ENCODE data around the gene CD200.
A peak's percentile ranks its signal among the peaks of the same experiment; 100 is the strongest.

Gene CD200

DNA sequence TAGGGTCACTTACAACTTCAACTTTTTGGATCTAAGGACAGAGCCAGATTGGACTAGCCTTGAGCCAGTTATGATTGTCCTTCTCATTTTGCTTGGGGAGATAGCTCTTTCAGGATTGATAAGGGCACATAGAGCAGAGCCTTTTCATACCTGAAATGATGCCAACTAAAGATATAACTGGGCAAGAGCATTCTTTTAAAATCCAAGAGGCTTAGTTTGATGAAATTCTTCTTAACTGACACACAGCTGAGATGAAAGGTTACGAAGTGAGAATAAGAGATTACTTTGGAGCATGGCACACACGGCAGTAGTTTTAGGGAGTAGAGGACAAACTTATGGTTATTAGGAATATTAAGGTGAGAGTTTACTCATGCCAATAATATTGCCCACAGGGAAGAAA lies 12.7 kb downstream of the CD200 start:
- TF ChIP-seq, protein P1, sequence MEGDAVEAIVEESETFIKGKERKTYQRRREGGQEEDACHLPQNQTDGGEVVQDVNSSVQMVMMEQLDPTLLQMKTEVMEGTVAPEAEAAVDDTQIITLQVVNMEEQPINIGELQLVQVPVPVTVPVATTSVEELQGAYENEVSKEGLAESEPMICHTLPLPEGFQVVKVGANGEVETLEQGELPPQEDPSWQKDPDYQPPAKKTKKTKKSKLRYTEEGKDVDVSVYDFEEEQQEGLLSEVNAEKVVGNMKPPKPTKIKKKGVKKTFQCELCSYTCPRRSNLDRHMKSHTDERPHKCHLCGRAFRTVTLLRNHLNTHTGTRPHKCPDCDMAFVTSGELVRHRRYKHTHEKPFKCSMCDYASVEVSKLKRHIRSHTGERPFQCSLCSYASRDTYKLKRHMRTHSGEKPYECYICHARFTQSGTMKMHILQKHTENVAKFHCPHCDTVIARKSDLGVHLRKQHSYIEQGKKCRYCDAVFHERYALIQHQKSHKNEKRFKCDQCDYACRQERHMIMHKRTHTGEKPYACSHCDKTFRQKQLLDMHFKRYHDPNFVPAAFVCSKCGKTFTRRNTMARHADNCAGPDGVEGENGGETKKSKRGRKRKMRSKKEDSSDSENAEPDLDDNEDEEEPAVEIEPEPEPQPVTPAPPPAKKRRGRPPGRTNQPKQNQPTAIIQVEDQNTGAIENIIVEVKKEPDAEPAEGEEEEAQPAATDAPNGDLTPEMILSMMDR (conservative IDR thresholded peaks at IDR 0.05; ENCODE audit: low read length), result no peak
- no peak for TF ChIP-seq EZH2phosphoT487 (IDR thresholded peaks at IDR 0.05; ENCODE audit: borderline replicate concordance)
- Histone ChIP-seq H3K79me2 (ENCODE audit: insufficient read depth, low read length) (peaks cover 24% of the 10 kb centered on the region; the same call in 1 of the 2 replicates), H3K4me1 (ENCODE audit: insufficient read depth, low read length, poor library complexity, severe bottlenecking) (peaks cover 43% of the 10 kb centered on the region)

GRCh38 chr3:112346491-112347122 lies 13.7 kb downstream of the CD200 start:
- H3F3A ChIP-seq (ENCODE audit: low read depth), result no peaks in the 10 kb centered on the region
- H3K4me2 ChIP-seq (ENCODE audit: low read depth, low read length, poor library complexity, severe bottlenecking), result no peak overlapping the region
- no peaks in the 10 kb centered on the region for H3K9me2 ChIP-seq (replicated peaks; ENCODE audit: low read depth, low read length)
- H3K9ac ChIP-seq (ENCODE audit: low read depth, low read length, poor library complexity, severe bottlenecking), result no peak overlapping the region
- H3K4me3 ChIP-seq (ENCODE audit: low read length, poor library complexity, severe bottlenecking), result no peak overlapping the region
- H2AFZ ChIP-seq (ENCODE audit: low read length), result no peak overlapping the region
- TF ChIP-seq, protein P1 (conservative IDR thresholded peaks at IDR 0.05; ENCODE audit: low read length), result no peak
- TF ChIP-seq EZH2phosphoT487 (IDR thresholded peaks at IDR 0.05; ENCODE audit: borderline replicate concordance), result no peak
- peaks cover 29% of the 10 kb centered on the region; the same call in 1 of the 2 replicates for H3K36me3 ChIP-seq (ENCODE audit: insufficient read depth, low read length)
- no peaks in the 10 kb centered on the region for H3K9me3 ChIP-seq (ENCODE audit: insufficient read depth, low read depth, low read length)
- no peaks in the 10 kb centered on the region for H3K27me3 ChIP-seq (ENCODE audit: insufficient read depth, low read length, poor library complexity, severe bottlenecking)
- H3K4me1 ChIP-seq (ENCODE audit: insufficient read depth, low read length, poor library complexity, severe bottlenecking), result peaks cover 49% of the 10 kb centered on the region
- no peaks in the 10 kb centered on the region for H4K20me1 ChIP-seq (ENCODE audit: insufficient read depth, low read length, poor library complexity, severe bottlenecking)
- H3K79me2 ChIP-seq (ENCODE audit: insufficient read depth, low read length), result peaks cover 17% of the 10 kb centered on the region; the same call in 1 of the 2 replicates

More for the DNA sequence above, 12.7 kb downstream of the CD200 start:
- Histone ChIP-seq H3K36me3 (ENCODE audit: insufficient read depth, low read length) (peaks cover 28% of the 10 kb centered on the region; the same call in 1 of the 2 replicates), H3K9me3 (ENCODE audit: insufficient read depth, low read depth, low read length) (no peaks in the 10 kb centered on the region), H4K20me1 (ENCODE audit: insufficient read depth, low read length, poor library complexity, severe bottlenecking) (no peaks in the 10 kb centered on the region), H3K27me3 (ENCODE audit: insufficient read depth, low read length, poor library complexity, severe bottlenecking) (no peaks in the 10 kb centered on the region), H3K9me2 (replicated peaks; ENCODE audit: low read depth, low read length) (no peaks in the 10 kb centered on the region), H3K9ac (ENCODE audit: low read depth, low read length, poor library complexity, severe bottlenecking) (no peak overlapping the region), H3K4me2 (ENCODE audit: low read depth, low read length, poor library complexity, severe bottlenecking) (no peak overlapping the region), H3K4me3 (ENCODE audit: low read length, poor library complexity, severe bottlenecking) (no peak overlapping the region), H2AFZ (ENCODE audit: low read length) (no peak overlapping the region), H3F3A (ENCODE audit: low read depth) (no peaks in the 10 kb centered on the region)

GRCh38 chr3:112348943-112349342 lies 16.0 kb downstream of the CD200 start:
- Histone ChIP-seq H3K27me3 (ENCODE audit: insufficient read depth, low read length, poor library complexity, severe bottlenecking) (no peaks in the 10 kb centered on the region), H2AFZ (ENCODE audit: low read length) (no peak overlapping the region), H3K4me3 (ENCODE audit: low read length, poor library complexity, severe bottlenecking) (no peak overlapping the region), H3K79me2 (ENCODE audit: insufficient read depth, low read length) (peaks cover 14% of the 10 kb centered on the region; the same call in 1 of the 2 replicates), H3K9ac (ENCODE audit: low read depth, low read length, poor library complexity, severe bottlenecking) (no peak overlapping the region), H3F3A (ENCODE audit: low read depth) (no peaks in the 10 kb centered on the region), H4K20me1 (ENCODE audit: insufficient read depth, low read length, poor library complexity, severe bottlenecking) (no peaks in the 10 kb centered on the region), H3K4me2 (ENCODE audit: low read depth, low read length, poor library complexity, severe bottlenecking) (peak overlapping the region; percentile 17), H3K36me3 (ENCODE audit: insufficient read depth, low read length) (peaks cover 42% of the 10 kb centered on the region; the same call in 1 of the 2 replicates), H3K9me3 (ENCODE audit: insufficient read depth, low read depth, low read length) (no peaks in the 10 kb centered on the region), H3K4me1 (ENCODE audit: insufficient read depth, low read length, poor library complexity, severe bottlenecking) (peaks cover 54% of the 10 kb centered on the region), H3K9me2 (replicated peaks; ENCODE audit: low read depth, low read length) (no peaks in the 10 kb centered on the region)
- TF ChIP-seq, protein P1 (conservative IDR thresholded peaks at IDR 0.05; ENCODE audit: low read length), result no peak
- no peak for TF ChIP-seq EZH2phosphoT487 (IDR thresholded peaks at IDR 0.05; ENCODE audit: borderline replicate concordance)

Data from Loucy (cell line).